Endothelial cell (in vitro differentiated cells): Measurements from ENCODE around the gene HS3ST1. TPM values are rescaled to one million over a fixed set of nuclear protein-coding genes. Genes with fewer than 3 reads are reported as not detected.

ENCODE experiments used
- DNase-seq: peaks from one replicate; pipeline ENCODE4 v3.0.0; 2021; ENCODE audit warnings: low spot score
- H3K27ac Mint-ChIP-seq: one replicate; pipeline ENCODE4 v1.8.0; 2021; ENCODE audit warnings: mixed read lengths, inconsistent platforms; ENCODE audit not compliant: unreplicated experiment
- H3K27me3 Mint-ChIP-seq: one replicate; pipeline ENCODE4 v1.8.0; 2021; ENCODE audit warnings: mild to moderate bottlenecking, moderate library complexity, mixed read lengths, inconsistent platforms; ENCODE audit not compliant: unreplicated experiment
- H3K36me3 Mint-ChIP-seq: one replicate; pipeline ENCODE4 v1.8.0; 2021; ENCODE audit warnings: mild to moderate bottlenecking, low read depth, mixed read lengths, inconsistent platforms; ENCODE audit not compliant: unreplicated experiment
- H3K4me1 Mint-ChIP-seq: one replicate; pipeline ENCODE4 v1.8.0; 2021; ENCODE audit warnings: mild to moderate bottlenecking, mixed read lengths, inconsistent platforms; ENCODE audit not compliant: unreplicated experiment
- H3K4me3 Mint-ChIP-seq: one replicate; pipeline ENCODE4 v1.8.0; 2021; ENCODE audit warnings: mild to moderate bottlenecking, mixed read lengths, inconsistent platforms; ENCODE audit not compliant: unreplicated experiment
- H3K9me3 Mint-ChIP-seq: one replicate; pipeline ENCODE4 v1.8.0; 2021; ENCODE audit warnings: mixed read lengths, inconsistent platforms; ENCODE audit not compliant: unreplicated experiment
- CTCF ChIP-seq: fragments of 200-600 bp; sonication (generic); IDR thresholded peaks from one replicate; pipeline ENCODE4 v1.5.0; 2021; ENCODE audit warnings: antibody characterized with exemption; ENCODE audit not compliant: unreplicated experiment
- total RNA-seq: library from RNA; stranded (reverse); fragmentation: NEBNext Ultra II Directional; extraction: Animal tissue kit (Norgen Biotek cat#: 25700); gene quantifications from one replicate; pipeline ENCODE4 v1.2.1, GENCODE V29; 2021; ENCODE audit not compliant: unreplicated experiment

HS3ST1 gene
- total RNA-seq, 1 donor from 2014 or later: 0.44 TPM

- Mint-ChIP-seq H3K36me3 (no peaks in the 10 kb centered on the region), H3K4me1 (peaks cover 3% of the 10 kb centered on the region), H3K27me3 (no peaks in the 10 kb centered on the region), H3K27ac (no peak overlapping the region), H3K9me3 (no peaks in the 10 kb centered on the region), H3K4me3 (no peak overlapping the region)
- peak; percentile 26 for DNase-seq
- TF ChIP-seq CTCF: no peak
Observed at GRCh38 chr4:11418610-11419009, 10.1 kb downstream of the HS3ST1 start.

- Mint-ChIP-seq H3K36me3 (no peaks in the 10 kb centered on the region), H3K4me1 (no peaks in the 10 kb centered on the region)
- no peak for TF ChIP-seq CTCF
Observed at GRCh38 chr4:11416767-11417113, 12.0 kb downstream of the HS3ST1 start.

GRCh38 chr4:11416071-11416766, 12.5 kb downstream of the HS3ST1 start:
- Mint-ChIP-seq H3K4me3 (no peak overlapping the region), H3K36me3 (no peaks in the 10 kb centered on the region), H3K4me1 (no peaks in the 10 kb centered on the region), H3K27me3 (peaks cover 2% of the 10 kb centered on the region), H3K9me3 (no peaks in the 10 kb centered on the region), H3K27ac (no peak overlapping the region)
- TF ChIP-seq CTCF: no peak
- DNase-seq: no peak

More at GRCh38 chr4:11416767-11417113, 12.0 kb downstream of the HS3ST1 start:
- Mint-ChIP-seq H3K27me3 (peaks cover 2% of the 10 kb centered on the region), H3K9me3 (no peaks in the 10 kb centered on the region), H3K27ac (no peak overlapping the region), H3K4me3 (no peak overlapping the region)
- DNase-seq: no peak

GRCh38 chr4:11415409-11416070, 13.2 kb downstream of the HS3ST1 start:
- Mint-ChIP-seq H3K9me3 (no peaks in the 10 kb centered on the region), H3K4me1 (no peaks in the 10 kb centered on the region), H3K36me3 (no peaks in the 10 kb centered on the region), H3K27ac (no peak overlapping the region), H3K4me3 (no peak overlapping the region), H3K27me3 (peaks cover 2% of the 10 kb centered on the region)
- DNase-seq: no peak
- no peak for TF ChIP-seq CTCF

GRCh38 chr4:11412211-11412610, 16.5 kb downstream of the HS3ST1 start:
- Mint-ChIP-seq H3K9me3 (no peaks in the 10 kb centered on the region), H3K4me3 (no peak overlapping the region), H3K27ac (no peak overlapping the region), H3K27me3 (peaks cover 2% of the 10 kb centered on the region), H3K4me1 (no peaks in the 10 kb centered on the region), H3K36me3 (no peaks in the 10 kb centered on the region)
- DNase-seq: no peak
- TF ChIP-seq CTCF: no peak
